ENCODE measurements around the gene TRIM71. TPM values are rescaled to one million over a fixed set of nuclear protein-coding genes. Genes with fewer than 3 reads are reported as not detected.
"Not testable (repeated sequence)": the region's sequence is repeated elsewhere in the genome, so short reads cannot be mapped to it uniquely, and the experiment has no call there.

TRIM71 gene
- total RNA-seq, 3 donors from 2014 or later, result under 0.01 TPM; not detected in 1

DNA sequence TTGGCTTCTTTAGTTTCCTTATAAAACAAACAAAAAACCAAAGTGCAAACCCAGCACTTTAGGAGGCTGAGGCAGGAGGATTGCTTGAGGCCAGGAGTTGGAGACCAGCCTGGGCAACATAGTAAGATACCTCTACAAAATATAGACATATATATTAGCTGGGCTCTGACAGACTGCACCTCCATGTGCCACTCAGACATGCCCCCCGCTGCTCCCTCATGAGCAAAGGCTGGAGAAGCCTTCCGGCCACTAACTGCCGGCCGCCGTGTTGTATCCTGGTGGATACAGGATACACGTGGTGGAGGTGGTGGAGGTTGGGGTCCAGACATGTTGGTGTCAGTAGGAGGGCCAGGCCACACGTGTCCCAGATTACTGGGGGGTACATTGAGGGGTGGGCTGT, 104.3 kb downstream of the TRIM71 start:
- no peak for DNase-seq (ENCODE audit: low spot score in 2 of 2)
- TF ChIP-seq POLR2AphosphoS5 (IDR thresholded peaks at IDR 0.05) (no peak), POLR2A (IDR thresholded peaks at IDR 0.05) (no peak)
- TF ChIP-seq, protein P1, sequence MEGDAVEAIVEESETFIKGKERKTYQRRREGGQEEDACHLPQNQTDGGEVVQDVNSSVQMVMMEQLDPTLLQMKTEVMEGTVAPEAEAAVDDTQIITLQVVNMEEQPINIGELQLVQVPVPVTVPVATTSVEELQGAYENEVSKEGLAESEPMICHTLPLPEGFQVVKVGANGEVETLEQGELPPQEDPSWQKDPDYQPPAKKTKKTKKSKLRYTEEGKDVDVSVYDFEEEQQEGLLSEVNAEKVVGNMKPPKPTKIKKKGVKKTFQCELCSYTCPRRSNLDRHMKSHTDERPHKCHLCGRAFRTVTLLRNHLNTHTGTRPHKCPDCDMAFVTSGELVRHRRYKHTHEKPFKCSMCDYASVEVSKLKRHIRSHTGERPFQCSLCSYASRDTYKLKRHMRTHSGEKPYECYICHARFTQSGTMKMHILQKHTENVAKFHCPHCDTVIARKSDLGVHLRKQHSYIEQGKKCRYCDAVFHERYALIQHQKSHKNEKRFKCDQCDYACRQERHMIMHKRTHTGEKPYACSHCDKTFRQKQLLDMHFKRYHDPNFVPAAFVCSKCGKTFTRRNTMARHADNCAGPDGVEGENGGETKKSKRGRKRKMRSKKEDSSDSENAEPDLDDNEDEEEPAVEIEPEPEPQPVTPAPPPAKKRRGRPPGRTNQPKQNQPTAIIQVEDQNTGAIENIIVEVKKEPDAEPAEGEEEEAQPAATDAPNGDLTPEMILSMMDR (IDR thresholded peaks at IDR 0.05), result no peak
- no peak overlapping the region for H3K4me3 ChIP-seq
- H3K27ac ChIP-seq, result no peak overlapping the region
- no peaks in the 10 kb centered on the region for H3K36me3 ChIP-seq
- intact Hi-C loops (cut with DNase I; ENCODE audit: low total_unique reads), result no loop called here
- no peaks in the 10 kb centered on the region for H3K27me3 ChIP-seq
- H3K9me3 ChIP-seq, result peaks cover 6 to 11% of the 10 kb centered on the region in 2 donors
- H3K4me1 ChIP-seq, result no peaks in the 10 kb centered on the region

DNA sequence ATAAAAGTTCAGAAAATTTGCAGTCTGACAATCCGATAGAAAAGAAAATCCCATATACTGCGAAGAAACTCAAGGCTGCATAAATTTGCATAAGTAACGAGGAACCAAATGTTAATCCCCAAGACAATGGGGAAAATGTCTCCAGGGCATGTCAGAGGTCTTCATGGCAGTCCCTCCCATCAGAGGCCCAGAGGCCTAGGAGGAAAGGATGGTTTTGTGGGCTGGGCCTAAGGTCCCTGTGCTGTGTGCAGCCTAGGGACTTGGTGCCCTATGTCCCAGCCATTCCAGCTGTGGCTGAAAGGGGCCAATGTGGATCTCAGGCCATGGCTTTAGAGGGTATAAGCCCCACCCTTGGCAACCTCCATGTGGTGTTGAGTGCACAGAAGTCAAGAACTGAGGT, 112.4 kb downstream of the TRIM71 start:
- intact Hi-C loops (cut with DNase I; ENCODE audit: low total_unique reads), result no loop called here
- TF ChIP-seq POLR2AphosphoS5 (IDR thresholded peaks at IDR 0.05) (no peak), POLR2A (IDR thresholded peaks at IDR 0.05) (no peak)
- TF ChIP-seq, protein P1 (IDR thresholded peaks at IDR 0.05), result no peak
- no peaks in the 10 kb centered on the region for H3K9me3 ChIP-seq
- no peak for DNase-seq (ENCODE audit: low spot score in 2 of 2)
- no peaks in the 10 kb centered on the region for H3K27me3 ChIP-seq
- no peaks in the 10 kb centered on the region for H3K4me1 ChIP-seq
- no peaks in the 10 kb centered on the region for H3K36me3 ChIP-seq
- no peak overlapping the region for H3K4me3 ChIP-seq
- no peak overlapping the region for H3K27ac ChIP-seq

DNA sequence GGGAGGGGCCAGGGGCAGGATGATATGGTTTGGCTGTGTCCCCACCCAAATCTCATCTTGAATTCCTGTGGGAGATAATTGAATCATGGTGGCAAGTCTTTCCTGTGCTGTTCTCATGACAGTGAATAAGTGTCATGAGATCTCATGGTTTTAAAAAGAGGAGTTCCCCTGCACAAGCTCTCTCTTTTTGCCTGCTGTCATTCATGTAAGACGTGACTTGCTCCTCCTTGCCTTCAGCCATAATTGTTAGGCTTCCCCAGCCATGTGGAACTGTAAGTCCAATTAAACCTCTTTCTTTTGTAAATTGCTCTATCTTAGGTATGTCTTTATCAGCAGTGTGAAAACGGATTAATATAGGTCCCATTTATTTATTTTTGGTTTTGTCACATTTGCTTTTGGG, 113.5 kb downstream of the TRIM71 start:
- H3K27me3 ChIP-seq; H3K9me3 ChIP-seq; intact Hi-C loops (cut with DNase I; ENCODE audit: low total_unique reads); H3K4me1 ChIP-seq; H3K27ac ChIP-seq; DNase-seq (ENCODE audit: low spot score in 2 of 2); H3K36me3 ChIP-seq; H3K4me3 ChIP-seq: not testable (repeated sequence)

DNA sequence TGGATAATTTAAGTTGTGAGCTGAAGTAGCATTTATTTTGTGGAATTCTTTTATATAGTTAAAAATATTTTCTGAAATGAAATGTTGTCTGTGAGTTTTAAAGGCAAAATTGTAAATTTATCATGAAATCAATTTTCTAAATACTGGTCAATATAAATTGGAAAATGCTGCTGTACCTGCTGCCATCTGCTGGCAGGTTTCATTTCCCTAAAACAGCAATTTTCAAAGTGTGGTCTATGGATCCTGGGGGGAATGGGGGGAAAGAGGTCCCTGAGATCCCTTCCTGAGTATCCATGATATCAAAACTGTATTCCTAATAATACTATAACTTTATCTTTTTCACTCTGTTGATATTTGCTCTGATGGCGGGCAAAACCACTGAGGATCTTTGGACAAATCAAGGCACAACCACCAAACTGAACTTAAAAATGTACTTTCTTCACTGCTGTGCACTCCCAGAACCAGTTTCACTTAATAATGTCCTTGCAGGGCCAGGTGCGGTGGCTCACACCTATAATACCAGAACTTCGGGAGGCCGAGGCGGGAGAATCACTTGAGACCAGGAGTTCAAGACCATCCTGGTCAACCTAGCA, 116.4 kb downstream of the TRIM71 start:
- no peaks in the 10 kb centered on the region for H3K27me3 ChIP-seq
- no peak overlapping the region for H3K4me3 ChIP-seq
- H3K27ac ChIP-seq, result no peak overlapping the region
- intact Hi-C loops (cut with DNase I; ENCODE audit: low total_unique reads), result no loop called here
- TF ChIP-seq POLR2A (IDR thresholded peaks at IDR 0.05), result no peak
- TF ChIP-seq, protein P1 (IDR thresholded peaks at IDR 0.05), result peak in 2 of 3 donors; percentile 49 to 50
- H3K4me1 ChIP-seq, result no peaks in the 10 kb centered on the region
- no peaks in the 10 kb centered on the region for H3K9me3 ChIP-seq
- no peaks in the 10 kb centered on the region for H3K36me3 ChIP-seq
- DNase-seq (ENCODE audit: low spot score in 2 of 2), result no peak

DNA sequence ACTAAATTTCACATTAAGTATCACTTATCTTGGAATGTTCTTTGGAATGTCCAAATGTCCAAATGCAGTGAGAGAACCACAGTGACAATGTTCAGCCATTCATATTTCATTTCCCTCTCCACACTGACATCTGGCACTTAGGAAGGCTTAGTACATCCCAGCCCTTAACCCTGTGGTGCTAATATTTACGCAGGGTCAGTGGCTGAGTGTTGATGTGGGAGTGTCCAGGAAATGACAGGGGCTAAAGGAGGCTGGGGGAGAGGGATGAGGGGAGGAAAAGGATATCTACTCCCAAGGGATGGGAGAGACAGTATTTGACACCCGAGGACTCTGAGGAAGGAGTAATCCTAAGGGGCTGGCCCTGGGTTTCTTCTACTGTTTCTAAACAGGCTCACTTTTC, 119.5 kb downstream of the TRIM71 start:
- no peaks in the 10 kb centered on the region for H3K9me3 ChIP-seq
- TF ChIP-seq, protein P1 (IDR thresholded peaks at IDR 0.05), result no peak
- TF ChIP-seq POLR2A (IDR thresholded peaks at IDR 0.05) (no peak), POLR2AphosphoS5 (IDR thresholded peaks at IDR 0.05) (no peak)
- no peak for DNase-seq (ENCODE audit: low spot score in 2 of 2)
- no peaks in the 10 kb centered on the region for H3K36me3 ChIP-seq
- H3K4me3 ChIP-seq, result no peak overlapping the region
- H3K27ac ChIP-seq, result no peak overlapping the region
- intact Hi-C loops (cut with DNase I; ENCODE audit: low total_unique reads), result no loop called here
- H3K27me3 ChIP-seq, result no peaks in the 10 kb centered on the region
- no peaks in the 10 kb centered on the region for H3K4me1 ChIP-seq

DNA sequence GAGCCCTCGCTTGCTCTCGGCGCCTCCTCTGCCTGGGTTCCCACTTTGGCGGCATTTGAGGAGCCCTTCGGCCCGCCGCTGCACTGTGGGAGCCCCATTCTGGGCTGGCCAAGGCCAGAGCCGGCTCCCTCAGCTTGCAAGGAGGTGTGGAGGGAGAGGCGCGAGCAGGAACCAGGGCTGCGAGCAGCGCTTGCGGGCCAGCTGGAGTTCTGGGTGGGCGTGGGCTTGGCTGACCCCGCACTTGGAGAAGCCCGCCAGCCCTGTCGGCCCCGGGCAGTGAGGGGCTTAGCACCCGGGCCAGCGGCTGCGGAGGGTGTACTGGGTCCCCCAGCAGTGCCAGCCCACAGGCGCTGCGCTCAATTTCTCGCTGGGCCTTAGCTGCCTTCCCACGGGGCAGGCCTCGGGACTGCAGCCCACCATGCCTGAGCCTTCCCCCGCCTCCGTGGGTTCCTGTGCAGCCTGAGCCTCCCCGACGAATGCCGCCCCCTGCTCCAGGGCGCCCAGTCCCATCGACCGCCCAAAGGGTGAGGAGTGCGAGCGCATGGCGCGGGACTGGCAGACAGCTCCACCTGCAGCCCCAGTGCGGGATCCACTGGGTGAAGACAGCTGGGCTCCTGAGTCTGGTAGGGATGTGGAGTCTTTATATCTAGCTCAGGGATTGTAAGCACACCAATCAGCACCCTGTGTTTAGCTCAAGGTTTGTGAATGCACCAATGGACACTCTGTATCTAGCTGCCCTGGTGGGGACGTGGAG, 121.9 kb downstream of the TRIM71 start:
- not testable (repeated sequence) for H3K9me3 ChIP-seq, H3K4me3 ChIP-seq

More for the DNA sequence above, 121.9 kb downstream of the TRIM71 start:
- H3K27me3 ChIP-seq; H3K4me1 ChIP-seq; H3K36me3 ChIP-seq; DNase-seq (ENCODE audit: low spot score in 2 of 2); intact Hi-C loops (cut with DNase I; ENCODE audit: low total_unique reads); H3K27ac ChIP-seq: not testable (repeated sequence)

Data from breast epithelium (tissue), 4 donors.